Bronchial epithelial cell (primary cell): ENCODE measurements around the gene GM2A. TPM values are rescaled to one million over a fixed set of nuclear protein-coding genes. Genes with fewer than 3 reads are reported as not detected.

Experiments used
- DNase-seq: peaks from one replicate; pipeline ENCODE4 v3.0.0-alpha.2; 2010; ENCODE audit warnings: low read depth
- FAIRE-seq: peaks from 2 replicates; lab custom pipeline; 2011; peaks lifted over from hg19 to GRCh38; lab: Jason Lieb, UNC
- H3K27me3 ChIP-seq: 2 replicates; pipeline ENCODE4 v1.5.1; 2011; ENCODE audit warnings: low read length; ENCODE audit not compliant: control insufficient read depth, insufficient read depth
- H3K36me3 ChIP-seq: 2 replicates; pipeline ENCODE4 v1.5.1; 2011; ENCODE audit warnings: low read length; ENCODE audit not compliant: control insufficient read depth, insufficient read depth
- H3K4me3 ChIP-seq: 2 replicates; pipeline ENCODE4 v1.5.1; 2011; ENCODE audit warnings: mild to moderate bottlenecking, low read depth, low read length, control low read depth
- CTCF ChIP-seq: IDR thresholded peaks from 2 replicates; pipeline ENCODE4 v1.5.1; 2011; ENCODE audit warnings: mild to moderate bottlenecking, moderate library complexity, low read length, control low read depth, inconsistent platforms; ENCODE audit not compliant: insufficient read depth, severe bottlenecking
- total RNA-seq: library from RNA; depleted of rRNA; stranded (reverse); fragments of >200 nt; gene quantifications from 2 replicates; pipeline ENCODE4 v1.2.1, GENCODE V29; 2014

GM2A gene
- total RNA-seq, 1 donor from 2014 or later, result 121 TPM

- no peaks in the 10 kb centered on the region for H3K27me3 ChIP-seq
- no peak for TF ChIP-seq CTCF
- DNase-seq (peak; percentile 47), FAIRE-seq (no peak)
- no peaks in the 10 kb centered on the region for H3K36me3 ChIP-seq
- H3K4me3 ChIP-seq, result no peak overlapping the region
Measured at GRCh38 chr5:151213803-151214613, 39.0 kb upstream of the GM2A start.

GRCh38 chr5:151214614-151215545, 38.1 kb upstream of the GM2A start:
- H3K36me3 ChIP-seq, result no peaks in the 10 kb centered on the region
- DNase-seq, result peak; percentile 74
- no peak for TF ChIP-seq CTCF
- no peak overlapping the region for H3K4me3 ChIP-seq
- no peak for FAIRE-seq
- H3K27me3 ChIP-seq, result no peaks in the 10 kb centered on the region

GRCh38 chr5:151215546-151215880, 37.5 kb upstream of the GM2A start:
- Histone ChIP-seq H3K27me3 (no peaks in the 10 kb centered on the region), H3K36me3 (no peaks in the 10 kb centered on the region), H3K4me3 (no peak overlapping the region)
- TF ChIP-seq CTCF, result no peak
- DNase-seq (no peak), FAIRE-seq (no peak)

GRCh38 chr5:151216781-151217180, 36.2 kb upstream of the GM2A start:
- FAIRE-seq, result no peak
- no peak for DNase-seq
- H3K4me3 ChIP-seq, result no peak overlapping the region
- no peaks in the 10 kb centered on the region for H3K36me3 ChIP-seq
- no peaks in the 10 kb centered on the region for H3K27me3 ChIP-seq
- TF ChIP-seq CTCF, result no peak

- Histone ChIP-seq H3K36me3 (no peaks in the 10 kb centered on the region), H3K4me3 (no peak overlapping the region), H3K27me3 (no peaks in the 10 kb centered on the region)
- TF ChIP-seq CTCF, result no peak
- DNase-seq, result no peak
- no peak for FAIRE-seq
Measured at GRCh38 chr5:151218177-151218576, 34.8 kb upstream of the GM2A start.
